ENCODE measurements around the gene FGF14.

Gene FGF14

GRCh38 chr13:102361113-102361512 lies 40.7 kb downstream of the FGF14 start:
- no peak for DNase-seq

DNA sequence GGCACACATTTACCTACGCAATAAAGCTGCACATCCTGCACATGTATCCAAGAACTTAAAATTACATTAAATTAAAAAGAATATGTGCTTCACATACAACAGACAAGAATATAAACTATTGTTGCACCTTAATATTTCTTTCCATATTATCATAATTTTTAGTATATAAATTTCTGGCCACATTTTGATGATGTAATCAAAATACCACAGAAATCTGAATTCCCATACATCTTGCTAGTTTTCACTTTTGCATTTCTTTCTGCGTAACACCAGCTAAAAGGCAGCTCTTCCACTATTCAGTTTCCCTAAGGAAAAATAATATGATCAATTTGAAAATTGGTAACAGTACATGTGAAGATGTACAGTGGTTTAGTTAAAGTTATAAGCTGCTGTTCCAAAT lies 42.6 kb downstream of the FGF14 start:
- no peak for DNase-seq

DNA sequence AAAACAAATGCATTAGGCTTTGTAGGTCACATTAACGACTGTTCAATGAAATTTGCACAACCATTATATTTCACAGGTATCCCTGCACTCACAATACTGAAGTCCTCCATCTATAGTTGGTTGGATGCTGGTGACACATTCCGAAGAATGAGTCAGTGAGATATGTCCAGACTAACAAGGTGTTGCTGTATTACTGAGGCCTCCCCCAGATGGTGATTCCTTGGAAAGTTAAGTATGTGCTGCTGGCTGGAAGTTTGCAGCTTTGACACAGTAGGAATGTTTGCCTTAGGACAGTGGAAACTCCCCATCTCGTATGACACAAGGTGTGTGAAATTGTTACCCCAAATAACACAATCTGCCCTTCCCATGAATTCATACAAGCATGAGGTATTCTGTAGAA lies 46.6 kb downstream of the FGF14 start:
- DNase-seq, result no peak

- no peak for DNase-seq
These were observed 47.8 kb downstream of the FGF14 start for GRCh38 chr13:102354011-102354410.

- DNase-seq, result no peak
These were observed 50.3 kb downstream of the FGF14 start for GRCh38 chr13:102351521-102351920.

- DNase-seq, result no peak
These were observed 54.4 kb downstream of the FGF14 start for GRCh38 chr13:102347490-102347889.

GRCh38 chr13:102346769-102347168 lies 55.1 kb downstream of the FGF14 start:
- no peak for DNase-seq

DNA sequence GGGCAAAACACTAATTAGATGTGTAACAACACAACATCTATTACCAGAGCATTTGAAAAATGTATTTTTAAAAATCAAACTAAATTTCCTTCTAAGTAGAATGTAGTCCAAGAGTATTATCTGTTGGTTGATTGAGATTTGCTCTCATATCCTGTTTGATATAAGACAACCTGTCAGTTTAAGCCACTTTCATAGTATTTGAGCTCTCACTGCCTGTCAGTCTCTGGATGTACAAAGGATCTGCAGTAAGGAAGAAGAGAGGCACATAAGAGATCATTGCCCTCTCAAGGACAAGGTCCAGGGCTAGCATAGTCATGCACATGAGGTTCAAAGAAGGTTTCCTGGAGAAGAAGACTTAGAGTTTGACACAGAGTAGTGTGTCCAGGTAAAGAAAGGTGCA lies 57.4 kb downstream of the FGF14 start:
- no peak for DNase-seq

GRCh38 chr13:102333320-102334198 lies 68.3 kb downstream of the FGF14 start:
- peak; percentile 60 for DNase-seq

DNA sequence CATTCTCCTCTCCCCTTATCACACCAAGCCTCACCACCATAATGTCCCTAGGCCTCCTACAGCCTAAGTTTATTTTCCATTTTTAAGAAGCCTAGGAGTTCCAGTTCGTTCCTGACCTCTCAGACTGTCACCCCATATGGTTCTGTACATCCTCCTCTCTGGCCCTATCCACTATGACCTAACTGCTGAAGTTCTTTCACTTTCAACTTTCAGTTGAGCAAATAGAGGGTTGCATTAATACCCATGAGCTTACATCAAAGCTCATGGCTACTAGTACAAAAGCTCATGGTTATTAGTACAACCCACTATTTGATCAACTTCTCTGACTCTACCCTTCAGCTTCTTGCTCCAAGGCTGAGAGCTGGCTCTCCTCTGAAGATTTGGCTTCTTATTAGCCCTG lies 72.9 kb downstream of the FGF14 start:
- no peak for DNase-seq

- no peak for DNase-seq
These were observed 74.7 kb downstream of the FGF14 start for GRCh38 chr13:102327119-102327617.

DNA sequence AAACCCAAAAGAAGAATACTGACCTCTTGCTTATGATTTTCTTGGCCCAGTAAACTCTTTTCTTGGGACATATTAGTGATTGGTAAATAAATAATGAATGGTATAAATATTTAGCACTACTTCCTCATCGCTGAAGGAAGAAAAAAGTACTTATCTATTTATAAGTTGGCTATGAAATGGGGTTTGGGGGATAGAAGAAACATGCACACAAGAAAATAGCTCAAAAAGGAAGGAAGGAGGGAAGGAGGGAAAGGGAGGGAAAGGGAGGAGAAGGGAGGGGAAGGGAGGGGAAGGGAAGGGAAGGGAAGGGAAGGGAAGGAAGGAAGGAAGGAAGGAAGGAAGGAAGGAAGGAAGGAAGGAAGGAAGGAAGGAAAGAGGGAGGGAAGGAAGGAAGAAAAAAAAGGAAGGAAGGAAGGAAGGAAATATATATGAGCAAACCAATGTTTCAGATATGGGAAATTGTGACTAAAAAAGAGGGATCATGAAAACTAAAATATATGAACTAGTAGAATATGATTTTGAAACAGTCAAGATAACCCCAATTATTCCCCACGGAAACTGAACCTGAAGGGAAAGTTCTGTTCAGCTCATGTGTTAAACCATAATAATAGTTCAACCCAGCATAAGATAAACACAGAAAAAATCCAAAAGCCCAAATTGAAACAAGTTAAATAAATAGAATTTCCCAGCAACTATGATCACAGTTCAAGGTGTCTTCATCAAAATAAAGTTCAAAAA lies 75.3 kb downstream of the FGF14 start:
- DNase-seq, result no peak

DNA sequence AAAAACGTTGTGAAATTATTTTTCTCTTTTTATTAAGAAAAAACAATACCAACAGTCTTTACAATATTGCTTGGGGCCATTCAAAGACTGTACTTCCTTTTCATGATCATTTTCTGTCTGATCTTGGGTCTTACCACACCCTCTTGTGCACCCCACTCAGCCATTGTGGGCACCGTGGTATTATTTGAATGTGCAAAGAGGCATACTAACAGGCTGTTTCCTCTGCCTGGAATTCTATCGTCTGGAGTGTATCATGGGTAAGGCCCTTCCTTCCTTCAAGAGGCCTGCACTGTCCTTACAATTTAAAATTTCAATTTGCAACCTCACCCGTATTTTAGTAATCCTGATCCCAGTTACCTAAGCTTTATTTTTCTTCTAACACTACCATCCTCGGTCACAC lies 76.5 kb downstream of the FGF14 start:
- DNase-seq, result no peak

GRCh38 chr13:102323505-102323904 lies 78.3 kb downstream of the FGF14 start:
- DNase-seq, result no peak

DNA sequence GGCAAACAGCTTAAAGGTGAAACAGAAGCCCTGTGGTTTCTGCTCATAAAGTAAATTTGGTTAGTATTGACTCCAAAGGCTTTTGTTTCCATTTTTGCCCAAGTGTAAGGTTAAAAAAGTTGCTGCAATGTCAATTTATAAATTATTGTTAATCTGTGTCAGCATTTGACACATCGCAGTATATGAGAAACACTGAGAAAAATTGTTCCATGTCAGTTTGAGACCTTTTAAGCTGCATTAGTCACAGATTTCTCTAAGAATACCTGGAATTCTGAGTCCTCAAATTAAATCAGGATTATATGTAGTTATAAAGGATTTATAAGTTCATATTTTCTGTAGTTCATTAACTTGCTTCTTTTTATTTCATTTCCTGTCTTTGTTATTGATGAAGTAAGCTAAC lies 78.8 kb downstream of the FGF14 start:
- DNase-seq, result no peak

- DNase-seq, result no peak
These were observed 79.6 kb downstream of the FGF14 start for GRCh38 chr13:102322211-102322610.

GRCh38 chr13:102318233-102318632 lies 83.6 kb downstream of the FGF14 start:
- no peak for DNase-seq

DNA sequence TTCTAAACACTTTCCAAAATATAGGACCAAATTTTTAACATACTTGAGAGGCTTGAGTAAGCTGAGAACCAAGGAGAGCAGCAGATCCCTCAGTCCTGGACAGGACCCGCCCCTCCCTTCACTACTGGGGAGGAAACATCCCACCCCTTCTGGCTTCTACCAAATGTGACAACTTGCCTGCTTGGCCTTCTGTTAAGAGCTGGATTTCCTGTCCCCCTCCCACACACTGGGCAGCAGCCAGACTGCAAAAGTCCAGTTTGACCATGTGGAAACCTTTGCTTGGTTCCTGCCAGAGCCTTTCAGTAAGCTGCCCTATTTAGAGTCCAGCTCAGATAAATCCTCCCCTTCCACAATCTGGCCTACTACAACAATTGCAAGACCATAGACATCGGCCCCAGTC lies 84.3 kb downstream of the FGF14 start:
- no peak for DNase-seq

- no peak for DNase-seq
These were observed 85.1 kb downstream of the FGF14 start for GRCh38 chr13:102316732-102317131.

DNA sequence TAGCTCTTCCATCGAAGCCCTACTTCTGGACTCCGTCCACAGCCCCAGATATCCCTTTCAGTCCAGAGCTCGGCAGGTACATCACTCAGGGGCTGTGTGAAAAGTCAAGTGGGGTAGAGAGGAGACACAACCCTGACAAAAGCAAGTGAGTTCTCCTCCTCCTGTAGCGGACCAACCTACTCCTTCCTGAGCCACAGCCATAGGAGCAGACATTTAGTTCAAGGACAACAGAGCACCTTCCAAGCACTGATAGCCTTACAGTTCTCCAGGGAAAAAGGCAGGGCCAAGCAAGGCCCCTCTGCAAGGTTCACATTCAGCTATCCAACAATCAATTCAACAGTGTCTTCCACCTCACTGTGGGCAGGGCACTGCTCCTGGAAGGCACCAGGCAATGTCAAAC lies 89.0 kb downstream of the FGF14 start:
- no peak for DNase-seq

DNA sequence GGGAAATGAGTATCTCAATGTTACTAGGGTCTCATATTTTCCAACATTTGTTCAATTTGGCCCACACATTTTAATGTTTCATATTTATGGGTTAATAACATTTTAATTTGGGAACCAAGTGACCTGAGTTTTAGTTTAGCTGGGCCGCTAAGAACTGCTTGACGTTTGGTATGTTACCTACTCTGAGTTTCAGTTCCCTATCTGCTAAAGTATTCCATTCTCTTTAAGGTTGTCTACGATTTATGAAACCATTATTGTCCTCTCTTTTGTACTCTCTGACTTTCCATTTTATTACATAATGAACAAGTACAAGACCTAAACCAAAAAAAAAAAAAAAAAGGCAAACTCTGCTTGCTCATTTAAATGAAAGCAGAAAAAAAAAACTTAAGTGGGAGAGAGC lies 89.9 kb downstream of the FGF14 start:
- DNase-seq, result no peak

- no peak for DNase-seq
These were observed 90.4 kb downstream of the FGF14 start for GRCh38 chr13:102311419-102311796.

- no peak for DNase-seq
These were observed 91.0 kb downstream of the FGF14 start for GRCh38 chr13:102310691-102311418.

DNA sequence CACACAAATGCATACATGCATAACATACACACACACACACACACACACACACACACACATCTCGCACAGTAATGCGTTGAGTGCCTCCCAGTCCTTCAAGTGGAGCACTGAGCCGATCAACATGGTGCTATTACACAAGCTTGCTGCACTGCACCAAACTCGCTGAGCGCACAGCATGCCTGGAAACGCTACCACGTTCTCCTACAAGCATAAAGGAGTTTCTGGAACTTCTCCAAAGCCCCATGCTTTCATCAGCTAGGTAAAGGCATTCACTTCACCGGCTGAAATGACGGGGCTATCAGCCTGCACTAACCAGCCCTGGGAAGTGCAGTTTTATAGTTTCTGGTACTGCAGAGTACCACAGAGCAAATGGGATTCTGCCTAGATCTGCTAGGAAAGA lies 92.7 kb downstream of the FGF14 start:
- no peak for DNase-seq
